C4-2B (cell line): ENCODE data around the gene TMSB4X.

Experiments
- ZFX ChIP-seq: fragments of 450-650 bp; IDR thresholded peaks from 2 replicates; pipeline ENCODE4 v1.6.1; 2017
- TF ChIP-seq, protein P1 (sequence below): fragments of 450-650 bp; conservative IDR thresholded peaks from 2 replicates; pipeline ENCODE4 v1.5.1; 2017; ENCODE audit warnings: mild to moderate bottlenecking

DNA sequence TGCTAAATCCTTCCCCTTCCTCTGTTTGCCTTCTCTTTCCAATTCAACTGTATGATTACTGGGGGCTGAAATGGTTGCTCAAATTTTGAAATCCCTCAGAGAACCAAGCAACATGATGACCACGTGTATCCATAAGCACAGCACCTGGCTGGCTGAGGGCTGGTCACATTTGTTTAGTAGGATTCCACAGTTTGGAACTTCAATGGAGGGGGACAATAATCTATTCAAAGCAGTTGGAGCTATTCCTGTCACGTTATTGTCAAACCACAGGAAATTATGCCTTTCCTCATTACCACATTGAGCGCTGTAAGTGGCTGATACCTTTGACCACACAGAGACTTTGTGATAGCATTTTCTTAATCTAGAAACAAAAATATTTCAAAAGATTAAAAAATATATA, 7.0 kb downstream of the TMSB4X start:
- TF ChIP-seq, protein P1, sequence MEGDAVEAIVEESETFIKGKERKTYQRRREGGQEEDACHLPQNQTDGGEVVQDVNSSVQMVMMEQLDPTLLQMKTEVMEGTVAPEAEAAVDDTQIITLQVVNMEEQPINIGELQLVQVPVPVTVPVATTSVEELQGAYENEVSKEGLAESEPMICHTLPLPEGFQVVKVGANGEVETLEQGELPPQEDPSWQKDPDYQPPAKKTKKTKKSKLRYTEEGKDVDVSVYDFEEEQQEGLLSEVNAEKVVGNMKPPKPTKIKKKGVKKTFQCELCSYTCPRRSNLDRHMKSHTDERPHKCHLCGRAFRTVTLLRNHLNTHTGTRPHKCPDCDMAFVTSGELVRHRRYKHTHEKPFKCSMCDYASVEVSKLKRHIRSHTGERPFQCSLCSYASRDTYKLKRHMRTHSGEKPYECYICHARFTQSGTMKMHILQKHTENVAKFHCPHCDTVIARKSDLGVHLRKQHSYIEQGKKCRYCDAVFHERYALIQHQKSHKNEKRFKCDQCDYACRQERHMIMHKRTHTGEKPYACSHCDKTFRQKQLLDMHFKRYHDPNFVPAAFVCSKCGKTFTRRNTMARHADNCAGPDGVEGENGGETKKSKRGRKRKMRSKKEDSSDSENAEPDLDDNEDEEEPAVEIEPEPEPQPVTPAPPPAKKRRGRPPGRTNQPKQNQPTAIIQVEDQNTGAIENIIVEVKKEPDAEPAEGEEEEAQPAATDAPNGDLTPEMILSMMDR, result no peak
- TF ChIP-seq ZFX, result no peak
